ENCODE results near the gene ARHGAP32.

GRCh38 chr11:129237456-129237855, 45.3 kb upstream of the ARHGAP32 start:
- TF ChIP-seq, protein P1, sequence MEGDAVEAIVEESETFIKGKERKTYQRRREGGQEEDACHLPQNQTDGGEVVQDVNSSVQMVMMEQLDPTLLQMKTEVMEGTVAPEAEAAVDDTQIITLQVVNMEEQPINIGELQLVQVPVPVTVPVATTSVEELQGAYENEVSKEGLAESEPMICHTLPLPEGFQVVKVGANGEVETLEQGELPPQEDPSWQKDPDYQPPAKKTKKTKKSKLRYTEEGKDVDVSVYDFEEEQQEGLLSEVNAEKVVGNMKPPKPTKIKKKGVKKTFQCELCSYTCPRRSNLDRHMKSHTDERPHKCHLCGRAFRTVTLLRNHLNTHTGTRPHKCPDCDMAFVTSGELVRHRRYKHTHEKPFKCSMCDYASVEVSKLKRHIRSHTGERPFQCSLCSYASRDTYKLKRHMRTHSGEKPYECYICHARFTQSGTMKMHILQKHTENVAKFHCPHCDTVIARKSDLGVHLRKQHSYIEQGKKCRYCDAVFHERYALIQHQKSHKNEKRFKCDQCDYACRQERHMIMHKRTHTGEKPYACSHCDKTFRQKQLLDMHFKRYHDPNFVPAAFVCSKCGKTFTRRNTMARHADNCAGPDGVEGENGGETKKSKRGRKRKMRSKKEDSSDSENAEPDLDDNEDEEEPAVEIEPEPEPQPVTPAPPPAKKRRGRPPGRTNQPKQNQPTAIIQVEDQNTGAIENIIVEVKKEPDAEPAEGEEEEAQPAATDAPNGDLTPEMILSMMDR (IDR thresholded peaks at IDR 0.05 in 8 of 11, conservative IDR thresholded peaks at IDR 0.05 in 3 of 11): no peak
- TF ChIP-seq POLR2A (IDR thresholded peaks at IDR 0.05) (no peak), POLR2AphosphoS5 (IDR thresholded peaks at IDR 0.05) (no peak)

Data from spleen (tissue), 7 donors.